GM23338 (cell line): ENCODE data around the gene FBL. TPM values are rescaled to one million over a fixed set of nuclear protein-coding genes. Genes with fewer than 3 reads are reported as not detected.
A peak's percentile ranks its signal among the peaks of the same experiment; 100 is the strongest.

Source experiments
- ATAC-seq: fragments of 200-7000 bp; cut with Tn5 transposase; 3 replicates; pipeline ENCODE4 v1.9.1; 2020
- DNase-seq: peaks from one replicate; pipeline ENCODE4 v3.0.0-alpha.2; 2015; ENCODE audit warnings: low spot score
- H2AFZ ChIP-seq: fragments of 200-600 bp; sonication (generic); 2 replicates; pipeline ENCODE4 v1.8.0; 2016; ENCODE audit warnings: antibody characterized with exemption, mild to moderate bottlenecking, moderate library complexity
- H3F3A ChIP-seq: fragments of 200-600 bp; sonication (generic); replicated peaks from 2 replicates; pipeline ENCODE4 v1.8.0; 2017; ENCODE audit warnings: antibody characterized with exemption, mixed run types, low read depth
- H3K27ac ChIP-seq: fragments of 200-600 bp; sonication (generic); 2 replicates; pipeline ENCODE4 v1.6.1; 2016; ENCODE audit warnings: low read depth
- H3K27me3 ChIP-seq: fragments of 200-600 bp; sonication (generic); 2 replicates; pipeline ENCODE4 v1.8.0; 2016; ENCODE audit warnings: mild to moderate bottlenecking, mixed run types, moderate library complexity; ENCODE audit not compliant: insufficient read depth
- H3K36me3 ChIP-seq: fragments of 200-600 bp; sonication (generic); 2 replicates; pipeline ENCODE4 v1.8.0; 2016; ENCODE audit warnings: mild to moderate bottlenecking; ENCODE audit not compliant: insufficient read depth
- H3K4me1 ChIP-seq: fragments of 200-600 bp; sonication (generic); 2 replicates; pipeline ENCODE4 v1.8.0; 2016; ENCODE audit warnings: mild to moderate bottlenecking, moderate library complexity; ENCODE audit not compliant: insufficient read depth
- H3K4me2 ChIP-seq: fragments of 200-600 bp; sonication (generic); 2 replicates; pipeline ENCODE4 v1.7.1; 2017; ENCODE audit warnings: mixed run types
- H3K4me3 ChIP-seq: fragments of 200-600 bp; sonication (generic); 2 replicates; pipeline ENCODE4 v1.6.1; 2016; ENCODE audit warnings: mixed run types
- H3K79me2 ChIP-seq: fragments of 200-600 bp; sonication (generic); replicated peaks from 2 replicates; pipeline ENCODE4 v1.8.0; 2017; ENCODE audit warnings: mild to moderate bottlenecking; ENCODE audit not compliant: insufficient read depth
- H3K9me2 ChIP-seq: fragments of 200-600 bp; sonication (generic); 2 replicates; pipeline ENCODE4 v1.8.0; 2017; ENCODE audit not compliant: insufficient read depth
- H4K20me1 ChIP-seq: fragments of 200-600 bp; sonication (generic); replicated peaks from 2 replicates; pipeline ENCODE4 v1.8.0; 2017; ENCODE audit warnings: mild to moderate bottlenecking; ENCODE audit not compliant: insufficient read depth
- H3K27ac Mint-ChIP-seq: 2 replicates; pipeline ENCODE4 v1.8.0; 2020; ENCODE audit warnings: inconsistent platforms, mild to moderate bottlenecking, moderate library complexity, mixed read lengths
- H3K27me3 Mint-ChIP-seq: 3 replicates; pipeline ENCODE4 v1.8.0; 2022; ENCODE audit warnings: low read depth, mild to moderate bottlenecking, moderate library complexity, mixed read lengths, inconsistent platforms; ENCODE audit not compliant: insufficient read depth, poor library complexity
- H3K36me3 Mint-ChIP-seq: 3 replicates; pipeline ENCODE4 v1.8.0; 2021; ENCODE audit warnings: low read depth, mild to moderate bottlenecking, inconsistent platforms, moderate library complexity, mixed read lengths
- H3K4me1 Mint-ChIP-seq: 3 replicates; pipeline ENCODE4 v1.8.0; 2020; ENCODE audit warnings: mild to moderate bottlenecking, inconsistent platforms, mixed read lengths
- H3K4me3 Mint-ChIP-seq: 3 replicates; pipeline ENCODE4 v1.8.0; 2021; ENCODE audit warnings: moderate library complexity, mild to moderate bottlenecking, inconsistent platforms, mixed read lengths
- H3K9me3 Mint-ChIP-seq: 3 replicates; pipeline ENCODE4 v1.8.0; 2020; ENCODE audit warnings: moderate library complexity, mild to moderate bottlenecking, inconsistent platforms, mixed read lengths
- CREB1 ChIP-seq: fragments of 250-450 bp; sonication (Bioruptor Pico); IDR thresholded peaks from 2 replicates; pipeline ENCODE4 v1.5.0; 2020; ENCODE audit warnings: low read depth, mild to moderate bottlenecking, moderate library complexity
- CTCF ChIP-seq, 2 experiments: fragments of 200-600 bp in 1 of 2; sonication (generic) in 1 of 2; conservative IDR thresholded peaks; 2 replicates each; pipeline versions ENCODE4 v1.5.1 to v1.6.1; 2016 to 2017; ENCODE audit warnings: antibody characterized with exemption in 2 of 2, low read depth in 2 of 2, mild to moderate bottlenecking in 2 of 2, moderate library complexity in 1 of 2
- ETS1 ChIP-seq: IDR thresholded peaks from 2 replicates; pipeline ENCODE4 v1.6.1; 2016; ENCODE audit warnings: antibody characterized with exemption
- ZNF462 ChIP-seq: fragments of 250-450 bp; sonication (Bioruptor Pico); IDR thresholded peaks from 2 replicates; pipeline ENCODE4 v1.5.0; 2020; ENCODE audit warnings: mild to moderate bottlenecking, moderate library complexity
- polyA plus RNA-seq: library from polyadenylated mRNA; unstranded; fragments of >200 nt; fragmentation: Nextera tagmentation; extraction: Ambion mirVana; gene quantifications from 2 replicates; pipeline ENCODE4 v1.2.1, GENCODE V29; 2016
- total RNA-seq: library from RNA; depleted of rRNA; stranded (reverse); fragments of >200 nt; shearing (Covaris generic); gene quantifications from 2 replicates; pipeline ENCODE4 v1.2.3, GENCODE V29; 2014

Gene FBL
- total and polyA plus RNA-seq, 2 experiments from 2014 or later: 403 to 553 TPM

GRCh38 chr19:39843919-39844793, 2.0 kb downstream of the FBL start:
- Histone ChIP-seq H3K79me2 (peaks cover 70% of the 10 kb centered on the region), H2AFZ (no peak overlapping the region), H3K4me2 (peak overlapping the region; percentile 90), H3K27me3 (no peaks in the 10 kb centered on the region), H3K9me2 (no peaks in the 10 kb centered on the region), H4K20me1 (peaks cover 56% of the 10 kb centered on the region), H3K4me3 (peak overlapping the region; percentile 96), H3K4me1 (peaks cover 30% of the 10 kb centered on the region), H3F3A (0 out of 2 replicates have a peak, but pooled peaks cover 3% of the 10 kb centered on the region), H3K36me3 (peaks cover 8% of the 10 kb centered on the region), H3K27ac (peak overlapping the region; percentile 28; the same call in 1 of the 2 replicates)
- ATAC-seq: no peak
- Mint-ChIP-seq H3K27ac (no peak overlapping the region), H3K9me3 (peaks cover 3% of the 10 kb centered on the region; the same call in 2 of the 3 replicates), H3K4me3 (peak overlapping the region; percentile 97), H3K36me3 (peaks cover 15% of the 10 kb centered on the region), H3K4me1 (peaks cover 41% of the 10 kb centered on the region), H3K27me3 (peaks cover 6% of the 10 kb centered on the region)
- DNase-seq: peak; percentile 68
- TF ChIP-seq ZNF462 (no peak), CREB1 (CRISPR knock-in tag) (no peak), ETS1 (no peak), CTCF (conservative IDR thresholded peaks at IDR 0.05; ENCODE audit: low read depth in 2 of 2) (peak; percentile 41 to 75; a peak in 3 of 4 replicates)
